Posterior vena cava (tissue), 2 donors: ENCODE results near the gene SALL4. TPM values are rescaled to one million over a fixed set of nuclear protein-coding genes. Genes with fewer than 3 reads are reported as not detected.
"Not testable (repeated sequence)": the region's sequence is repeated elsewhere in the genome, so short reads cannot be mapped to it uniquely, and the experiment has no call there.

ENCODE experiments used
- DNase-seq: peaks from one replicate; pipeline ENCODE4 v3.0.0-alpha.2; 2020; ENCODE audit warnings: low spot score
- intact Hi-C, 2 donors: fragments of 100-400 bp; cut with DNase I; formaldehyde crosslinking; loops; one replicate each; pipeline versions ENCODE4 v1.14.1 to v1.14.2; 2022 to 2023
- long read RNA-seq, 2 donors: library from polyadenylated mRNA; unstranded; transcript quantifications; one replicate each; pipeline ENCODE4 v2.0.0, GENCODE V29; 2020 to 2021
- total RNA-seq, 2 donors: library from RNA; stranded (reverse); fragmentation: NEBNext Ultra II Directional; extraction: Animal tissue kit (Norgen Biotek cat#: 25700); gene quantifications; one replicate each; pipeline ENCODE4 v1.2.1, GENCODE V29; 2021
- donor health status: DM: yes; HTN: yes; CAD: no.
- donor health status: DM: yes; HTN: yes; CAD: no.

Gene SALL4
- total RNA-seq, result under 1 TPM in 1 of 2 donors, not detected in 1; 0.19 TPM
- long read RNA-seq, donor 1, result 0 reads
- long read RNA-seq, donor 2, result 0 reads

DNA sequence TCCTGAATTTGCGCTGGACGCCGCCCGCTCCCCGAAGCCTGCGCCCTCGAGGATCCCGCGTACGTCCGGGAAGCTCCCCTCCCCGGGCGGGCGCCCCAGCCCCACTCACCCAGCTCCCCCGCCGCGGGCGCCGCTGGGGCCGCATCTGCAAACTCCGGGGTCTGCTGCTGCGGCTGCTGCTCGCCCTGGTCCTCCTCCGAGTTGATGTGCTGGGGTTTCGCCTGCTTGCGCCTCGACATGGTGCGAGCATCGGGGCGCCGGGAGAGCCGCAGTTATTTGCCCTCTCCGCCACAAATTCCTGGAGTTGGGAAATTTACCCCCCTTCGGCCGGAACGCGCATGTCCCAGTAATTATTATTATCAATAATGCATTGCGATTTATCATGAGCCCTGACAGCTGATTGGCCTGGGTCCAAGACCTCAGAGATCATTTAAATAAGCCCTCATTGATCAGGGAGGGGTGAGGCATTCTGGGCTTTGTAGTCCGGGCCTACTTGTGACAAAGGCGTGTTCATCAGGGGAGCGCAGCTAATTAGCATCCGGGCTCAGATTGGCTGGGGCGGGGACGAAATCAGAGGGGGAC lies at the start of gene SALL4:
Gene SALL4, minus strand, starts transcription at position 352 of the 582 bp plus-strand sequence. Its CDS starts 113 bp downstream, at position 239.
- intact Hi-C loops, result no loop called here
- no peak for DNase-seq

DNA sequence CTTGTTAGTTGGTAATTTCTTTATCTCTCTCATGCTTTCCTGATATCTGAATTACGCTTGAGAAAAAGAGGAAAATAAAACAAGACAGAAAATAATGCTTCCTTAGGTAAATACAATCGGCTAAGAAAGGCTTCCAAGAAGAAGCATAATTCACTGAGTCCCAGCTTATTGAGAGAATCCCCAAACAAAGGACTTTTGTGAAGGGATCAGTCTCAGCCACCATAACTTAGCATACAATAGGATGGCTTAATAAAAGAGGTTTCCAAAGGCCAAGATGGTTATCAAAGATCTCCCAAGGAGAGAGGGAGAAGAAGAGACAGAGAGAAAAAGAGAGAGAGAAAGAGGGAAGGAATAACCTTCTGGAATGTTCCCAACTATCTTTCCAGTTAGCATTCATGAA lies 46.0 kb upstream of the SALL4 start:
- intact Hi-C loops, result no loop called here

DNA sequence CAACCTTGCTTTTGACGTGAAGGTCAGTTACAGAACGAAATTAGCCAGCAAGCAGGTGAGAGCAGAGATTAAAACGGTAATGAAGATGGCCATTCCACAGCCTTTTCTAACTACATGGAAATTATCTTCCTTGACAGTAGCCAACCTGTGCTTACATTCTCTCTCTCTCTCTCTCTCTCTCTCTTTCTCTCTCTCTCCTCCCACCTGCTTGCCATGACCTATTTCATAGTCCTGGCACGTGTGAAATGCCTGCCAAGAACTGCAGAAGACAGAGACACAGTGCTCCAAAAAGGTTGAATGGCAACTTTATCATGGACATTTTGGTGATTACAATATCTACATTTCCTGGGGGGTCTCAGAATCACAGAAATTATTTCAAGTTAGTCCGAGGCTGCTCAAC lies 38.5 kb upstream of the SALL4 start:
- intact Hi-C loops, result no loop called here

More for the DNA sequence above, 46.0 kb upstream of the SALL4 start:
- no peak for DNase-seq

DNA sequence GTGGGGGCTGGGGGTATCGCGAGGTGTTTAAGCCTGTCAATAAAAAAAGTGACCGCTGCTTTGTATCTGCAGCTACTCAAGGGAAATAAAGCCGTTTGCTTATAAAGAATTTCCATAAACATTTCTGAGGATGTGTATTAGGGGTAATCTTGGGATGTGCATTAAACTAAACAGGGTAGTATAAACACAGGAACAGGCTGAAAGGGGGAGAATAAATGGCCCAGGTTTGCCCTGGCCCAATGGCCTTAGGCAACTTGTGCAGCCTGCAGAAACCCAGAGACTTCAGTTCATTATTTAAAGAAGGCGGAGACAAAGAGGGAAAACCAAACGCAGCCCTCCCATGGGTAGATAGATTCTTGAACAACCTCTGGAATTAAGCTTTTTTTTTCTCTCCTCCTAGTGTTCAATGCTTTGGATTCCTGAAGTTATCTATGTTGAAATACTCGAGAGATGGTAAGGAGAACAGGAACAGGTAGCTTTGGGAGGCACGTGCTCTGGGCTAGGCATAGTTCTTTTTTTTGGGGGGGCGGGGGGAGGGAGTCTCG lies 35.6 kb upstream of the SALL4 start:
- intact Hi-C loops, result no loop called here
- no peak for DNase-seq

More for the DNA sequence above, 38.5 kb upstream of the SALL4 start:
- no peak for DNase-seq

DNA sequence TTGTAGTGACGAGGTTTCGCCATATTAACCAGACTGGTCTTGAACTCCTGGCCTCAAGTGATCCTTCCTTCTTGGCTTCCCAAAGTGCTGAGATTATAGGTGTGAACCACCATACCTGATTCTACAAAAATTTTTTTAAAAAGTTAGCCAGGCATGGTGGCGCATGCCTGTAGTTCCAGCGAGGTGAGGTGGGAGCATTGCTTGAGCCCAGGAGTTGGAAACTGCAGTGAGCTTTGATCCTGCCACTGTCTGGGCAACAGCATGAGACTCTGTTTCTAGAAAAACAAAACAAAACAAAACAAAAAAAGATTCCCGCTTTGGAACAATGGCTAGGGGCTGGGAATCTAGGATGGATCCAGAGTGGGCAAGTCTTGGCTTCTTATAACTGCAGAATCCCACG lies 35.1 kb upstream of the SALL4 start:
- intact Hi-C loops, result no loop called here
- DNase-seq, result no peak

DNA sequence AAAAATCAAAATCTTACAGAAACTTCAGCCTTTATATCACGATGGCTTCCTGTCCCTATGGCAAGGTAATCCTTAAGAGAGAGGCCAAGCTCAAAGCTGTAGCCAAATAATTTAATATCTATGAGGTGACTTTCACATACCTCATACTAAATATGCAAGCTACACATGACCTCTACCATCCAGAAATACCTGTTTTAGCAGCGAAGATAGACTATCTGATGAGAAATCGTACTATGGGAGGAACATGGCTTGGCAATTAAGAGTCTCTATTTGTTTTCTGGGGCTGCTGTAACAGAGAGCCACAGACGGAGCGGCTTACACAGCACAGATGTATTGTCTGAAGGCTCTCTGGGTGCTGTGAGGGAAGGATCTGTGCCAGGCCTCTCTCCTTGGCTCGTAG lies 31.0 kb upstream of the SALL4 start:
- no peak for DNase-seq
- intact Hi-C loops, result no loop called here

DNA sequence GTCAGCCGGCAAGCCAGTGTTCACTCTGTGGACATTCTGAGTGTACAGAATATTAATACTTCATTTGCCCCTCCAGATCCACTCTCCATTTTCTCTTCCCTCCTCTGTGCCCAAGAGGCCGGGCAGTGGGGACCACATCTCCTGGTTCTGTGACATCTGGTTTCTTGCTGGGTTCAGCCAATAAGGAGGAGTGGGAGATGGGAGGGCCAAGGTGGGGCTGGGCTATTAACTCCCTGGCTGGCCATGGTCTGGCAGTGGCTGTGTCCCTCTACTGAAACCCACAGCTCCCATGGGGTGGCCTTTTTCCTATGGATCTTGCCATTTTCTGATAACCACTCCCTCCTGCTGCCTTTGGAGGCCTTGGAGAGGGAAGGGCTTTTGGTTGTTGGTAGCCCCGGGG lies 30.0 kb upstream of the SALL4 start:
- DNase-seq, result peak; percentile 58
- intact Hi-C loops, result no loop called here

DNA sequence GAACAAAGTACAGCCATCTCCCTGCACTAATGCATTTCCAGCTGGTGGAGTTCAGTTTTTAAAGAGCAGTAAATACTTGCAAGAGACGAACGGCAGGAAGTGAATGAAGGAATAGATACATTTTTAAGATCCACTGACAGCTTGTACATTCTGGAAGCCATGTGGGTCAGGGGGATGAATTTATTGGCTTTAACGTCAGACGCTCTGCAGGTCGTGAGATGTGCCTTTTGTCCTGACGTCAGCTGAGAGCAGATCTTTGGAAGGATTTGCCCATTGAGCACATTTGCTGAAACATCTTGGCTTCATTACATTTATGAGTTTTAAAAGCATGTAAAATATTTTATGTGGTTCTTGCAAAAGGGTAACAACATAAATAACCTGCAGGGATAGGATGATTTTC lies 29.5 kb upstream of the SALL4 start:
- intact Hi-C loops, result no loop called here
- peak; percentile 12 for DNase-seq

DNA sequence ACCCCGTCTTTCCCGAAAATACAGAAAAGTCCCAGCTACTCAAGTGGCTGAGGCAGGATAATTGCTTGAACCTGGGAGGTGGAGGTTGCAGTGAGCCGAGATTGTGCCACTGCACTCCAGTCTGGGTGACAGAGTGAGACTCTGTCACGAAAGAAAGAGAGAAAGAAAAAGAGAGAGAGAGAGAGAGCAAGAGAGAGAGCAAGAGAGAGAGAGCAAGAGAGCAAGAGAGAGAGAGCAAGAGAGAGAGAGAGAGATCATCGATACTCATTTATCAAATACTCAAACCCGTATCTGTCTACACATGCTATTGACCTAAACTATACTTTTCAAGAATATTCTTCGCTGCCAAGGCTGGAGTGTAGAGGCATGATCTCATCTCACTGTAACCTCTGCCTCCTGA lies 28.2 kb upstream of the SALL4 start:
- intact Hi-C loops, result no loop called here
- DNase-seq, result no peak

DNA sequence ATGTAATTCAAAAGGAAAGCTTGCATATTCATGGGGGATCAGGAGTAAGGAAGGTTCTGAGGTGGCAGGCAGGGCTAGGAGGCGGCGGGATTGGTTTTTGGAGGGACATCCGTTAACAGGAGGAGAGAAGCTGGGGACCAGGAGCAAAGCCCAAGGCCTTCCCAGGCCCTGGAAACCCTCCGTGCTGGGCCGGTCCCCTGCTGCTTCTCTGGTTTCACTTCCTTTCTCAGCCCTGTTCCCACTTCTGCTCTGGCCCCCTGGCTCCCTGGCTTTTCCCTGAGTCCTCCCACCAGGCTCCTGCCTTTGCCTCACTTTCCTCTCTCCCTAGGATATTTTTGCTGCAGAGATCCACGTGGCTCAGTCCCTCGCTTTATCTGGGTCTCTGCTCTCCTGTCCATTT lies 26.4 kb upstream of the SALL4 start:
- DNase-seq, result peak; percentile 42
- intact Hi-C loops, result no loop called here

DNA sequence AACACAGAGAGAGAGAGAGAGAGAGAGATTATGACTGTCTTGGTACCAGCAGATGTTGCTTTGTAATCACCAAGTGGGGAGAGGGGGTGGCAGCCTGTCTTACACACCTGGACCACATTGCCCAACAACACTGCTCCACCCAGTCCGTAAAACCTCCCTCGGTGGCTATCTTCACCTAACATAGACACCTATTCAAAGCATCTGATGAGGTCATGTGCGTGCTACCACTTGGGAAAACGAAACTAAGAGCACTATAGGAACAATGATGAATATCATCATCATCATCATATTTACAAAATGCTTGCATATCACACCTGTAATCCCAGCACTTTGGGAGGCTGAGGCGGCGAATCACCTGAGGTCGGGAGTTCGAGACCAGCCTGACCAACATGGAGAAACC lies 24.1 kb upstream of the SALL4 start:
- peak; percentile 10 for DNase-seq
- intact Hi-C loops, result no loop called here

DNA sequence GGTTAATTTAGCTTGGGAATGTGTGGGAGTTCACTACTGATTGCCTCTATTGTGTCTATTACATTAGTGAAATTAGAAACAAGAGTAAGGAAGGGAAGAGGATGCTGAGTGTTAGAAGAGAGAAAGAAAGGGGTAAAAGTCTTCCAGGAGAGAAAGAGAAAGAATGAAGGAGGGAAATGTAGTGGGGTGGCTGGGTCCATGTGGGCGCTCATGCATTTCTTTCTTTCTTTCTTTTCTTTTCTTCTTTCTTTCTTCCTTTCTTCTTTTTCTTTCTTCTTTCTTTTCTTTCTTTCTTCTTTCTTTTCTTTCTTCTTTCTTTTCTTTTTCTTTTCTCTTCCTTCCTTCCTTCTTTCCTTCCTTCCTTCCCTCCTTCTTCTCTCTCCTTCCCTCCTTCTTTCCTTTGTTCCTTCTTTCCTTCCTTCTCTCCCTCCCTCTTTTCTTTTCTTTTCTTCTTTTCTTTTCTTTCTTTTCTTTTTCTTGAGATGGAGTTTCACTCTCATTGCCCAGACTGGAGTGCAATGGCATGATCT lies 16.2 kb upstream of the SALL4 start:
- DNase-seq, result no peak
- intact Hi-C loops, result no loop called here

DNA sequence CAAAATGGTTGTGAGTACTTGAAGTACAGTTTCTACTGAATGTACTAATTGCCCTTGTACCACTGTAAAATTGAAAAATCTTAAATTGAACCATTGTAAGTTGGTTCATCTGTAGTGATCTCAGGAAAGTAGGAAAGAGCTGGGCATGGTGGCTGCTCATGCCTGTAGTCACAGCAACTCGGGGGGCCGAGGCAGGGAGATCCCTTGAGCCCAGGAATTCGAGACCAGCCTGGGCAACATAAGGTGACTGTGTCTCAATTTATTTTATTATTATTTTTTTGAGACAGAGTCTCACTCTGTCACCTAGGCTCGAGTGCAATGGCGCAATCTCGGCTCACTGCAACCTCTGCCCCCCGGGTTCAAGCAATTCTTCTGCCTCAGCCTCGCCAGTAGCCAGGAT lies 14.5 kb upstream of the SALL4 start:
- intact Hi-C loops, result not testable (repeated sequence)
- peak; percentile 66 for DNase-seq

DNA sequence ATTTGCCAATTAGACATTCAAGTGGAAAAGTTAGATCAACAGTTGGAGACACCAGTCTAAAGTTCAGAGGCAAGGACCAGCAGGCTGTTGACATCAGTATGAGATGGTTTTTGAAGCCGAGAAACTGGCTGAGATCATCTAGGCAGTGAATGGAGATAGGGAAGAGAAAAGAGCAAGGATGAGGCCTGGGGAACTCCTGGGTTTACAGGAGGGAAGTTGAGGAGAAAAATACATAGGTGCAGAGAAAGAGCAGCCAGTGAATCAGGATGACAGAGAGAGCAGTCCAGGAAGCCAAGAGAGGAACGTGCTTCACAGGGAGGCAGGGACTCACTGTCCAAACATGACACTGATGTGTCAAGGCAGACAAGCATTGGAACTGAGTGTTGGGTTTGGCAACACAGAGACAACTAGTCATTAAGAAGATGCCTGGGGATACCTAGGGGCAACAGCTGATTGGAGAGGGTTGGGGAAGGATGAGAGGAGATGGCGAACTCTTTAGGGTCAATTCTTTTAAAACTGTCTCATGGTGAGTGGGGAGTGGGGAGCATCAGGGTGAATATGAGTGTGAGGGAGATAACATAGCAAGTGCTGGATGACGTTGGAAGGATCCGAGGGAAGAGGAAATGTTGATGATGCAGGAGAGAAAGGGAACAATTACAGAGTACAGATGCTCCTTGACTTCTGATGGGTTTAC lies 13.2 kb upstream of the SALL4 start:
- intact Hi-C loops, result no loop called here
- DNase-seq, result peak; percentile 10

DNA sequence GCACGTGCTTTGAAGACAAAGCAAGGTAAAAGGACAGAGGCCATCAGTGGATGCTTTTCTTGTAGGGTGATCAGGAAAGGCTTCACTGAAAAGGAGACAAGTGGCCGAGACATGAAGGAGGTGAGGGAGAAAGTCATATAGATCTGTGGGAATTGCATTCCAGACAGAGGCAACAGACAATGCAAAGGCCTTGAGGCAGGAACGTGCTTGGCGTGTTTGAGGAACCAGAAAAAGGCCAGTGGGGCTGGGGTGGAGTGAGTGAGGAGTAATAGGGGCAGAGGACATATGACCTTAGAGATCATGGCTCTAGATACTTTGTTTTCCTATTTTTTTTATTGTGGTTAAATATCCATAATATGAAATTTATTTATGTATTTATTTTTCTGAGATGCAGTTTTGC lies 10.5 kb upstream of the SALL4 start:
- intact Hi-C loops, result no loop called here

DNA sequence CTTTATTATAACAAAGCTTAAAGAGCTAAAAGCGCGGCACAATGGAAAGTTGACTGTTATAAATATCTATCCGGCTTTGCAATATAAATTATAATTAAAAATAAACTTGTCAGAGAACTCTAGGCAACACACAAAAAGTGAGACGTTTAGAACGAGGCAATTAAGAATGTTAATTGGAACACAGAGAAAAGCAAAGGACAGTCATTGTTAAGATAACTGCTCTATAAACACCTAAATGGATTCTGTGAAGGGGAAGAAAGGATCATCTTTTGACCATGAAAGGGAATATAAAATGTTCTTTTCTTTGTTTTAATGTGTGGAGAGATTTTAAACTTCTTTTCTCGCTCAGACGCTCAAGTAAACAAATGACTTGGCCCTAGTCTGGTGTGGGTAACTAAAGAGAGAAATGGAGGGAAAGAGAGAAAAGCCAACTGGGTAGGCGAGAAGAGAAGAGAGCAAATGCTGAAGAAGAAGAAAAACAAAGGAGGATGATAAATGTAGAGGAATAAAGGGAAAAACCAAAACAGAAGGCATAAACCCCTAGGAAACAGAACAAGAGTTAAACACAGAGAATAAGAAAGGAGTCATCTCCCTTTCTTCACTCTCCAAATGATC lies 9.3 kb upstream of the SALL4 start:
- no peak for DNase-seq
- intact Hi-C loops, result no loop called here

More for the DNA sequence above, 10.5 kb upstream of the SALL4 start:
- peak; percentile 4 for DNase-seq

DNA sequence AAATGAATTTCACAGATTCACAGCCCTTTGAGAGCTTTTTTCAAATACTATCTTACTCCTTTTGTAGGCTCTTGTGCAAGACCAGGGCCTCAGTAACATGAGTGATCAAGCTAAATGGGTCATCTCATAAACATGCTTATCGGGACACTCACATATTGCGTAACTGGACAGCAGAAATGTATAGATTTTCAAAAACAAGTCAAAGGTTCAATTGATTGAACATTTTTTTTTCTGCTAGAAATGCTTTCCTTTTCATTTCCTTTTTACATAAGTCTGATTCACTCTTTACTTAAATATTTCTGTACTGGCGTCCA lies 8.7 kb upstream of the SALL4 start:
- intact Hi-C loops, result no loop called here
- DNase-seq, result no peak

DNA sequence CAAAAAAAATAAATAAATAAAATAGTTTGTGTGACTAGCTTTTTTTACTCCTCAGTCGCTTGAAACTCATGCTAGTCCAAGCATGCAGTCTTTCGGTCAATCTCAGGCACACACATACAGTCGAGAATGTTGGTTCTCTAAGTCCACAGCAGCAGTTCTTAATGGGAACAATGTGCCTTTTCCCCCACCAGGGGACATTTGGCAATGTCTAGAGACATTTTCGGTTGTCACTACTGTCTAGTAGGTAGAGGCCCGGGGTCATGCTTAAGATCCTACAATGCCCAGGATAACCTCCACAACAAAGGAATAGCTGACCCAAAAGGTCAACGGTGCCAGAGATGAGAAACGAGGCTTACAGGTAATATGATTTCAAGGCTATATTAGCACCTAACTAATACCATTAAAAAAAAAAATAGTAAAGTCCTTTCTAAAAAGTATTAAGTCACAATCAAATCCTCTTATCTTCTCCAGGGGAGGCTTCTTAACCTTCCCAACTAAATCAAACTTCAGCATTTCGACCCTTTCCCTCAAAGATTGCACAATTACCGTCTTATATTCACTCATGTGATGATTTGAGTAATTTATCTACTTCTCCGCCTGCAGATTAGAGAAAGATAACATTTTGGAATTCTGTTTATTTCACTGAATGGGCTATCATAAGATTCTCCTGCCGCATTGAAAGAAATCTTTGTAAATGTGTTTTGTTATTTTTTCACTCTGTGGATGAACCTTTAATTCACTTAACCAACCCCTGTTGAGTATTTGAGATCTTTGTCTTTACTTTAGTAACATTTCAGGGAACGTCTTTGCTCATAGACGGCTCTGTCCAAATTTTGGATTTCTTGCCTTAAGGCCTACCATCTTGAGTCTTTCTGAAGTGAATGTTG lies 8.1 kb upstream of the SALL4 start:
- DNase-seq, result no peak
- intact Hi-C loops, result no loop called here

DNA sequence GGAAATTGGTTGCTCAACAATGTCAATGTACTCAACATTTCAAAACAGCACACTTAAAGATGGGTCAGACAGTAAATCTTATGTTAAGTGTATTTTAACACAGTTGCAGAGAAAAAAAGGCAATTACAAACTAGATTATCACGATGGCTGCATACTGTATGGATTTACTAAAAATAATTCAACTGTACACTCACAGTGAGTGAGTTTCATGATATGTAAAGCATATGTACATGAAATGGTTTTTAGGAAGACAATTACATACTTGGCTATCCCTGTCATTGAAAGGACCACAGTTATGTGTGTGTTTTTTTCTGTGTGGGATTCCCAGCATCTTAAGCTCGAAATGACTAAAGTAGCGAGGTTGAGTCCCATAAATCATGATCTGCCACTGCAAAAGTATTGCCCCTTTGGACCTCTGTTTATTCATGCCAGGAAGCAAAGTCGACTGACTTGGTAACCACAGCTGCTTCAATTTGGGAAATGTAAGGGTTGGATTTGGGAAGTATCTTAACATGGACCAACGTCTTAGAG lies 5.5 kb upstream of the SALL4 start:
- intact Hi-C loops, result no loop called here
- no peak for DNase-seq
